Activated CD4-positive, alpha-beta T cell treated with anti-CD3 and anti-CD28 coated beads, Interleukin-2, amount 50 U/mL, for 4 hours (primary cell): ENCODE data around the gene OFD1.

Experiments
- DNase-seq, 2 experiments: peaks; one replicate each; pipeline ENCODE4 v3.0.0-alpha.2; 2020

The OFD1 gene

GRCh38 chrX:13734278-13735172 is at the start of gene OFD1, which contains the start of gene TRAPPC2:
TSS of gene OFD1 (plus strand) at chrX:13734748. CDS start at chrX:13735072, 324 bp downstream.
TSS of gene TRAPPC2 (minus strand) at chrX:13734620. CDS start at chrX:13719963, 14,657 bp downstream.
- DNase-seq = peak; percentile 83 to 86

- no peak for DNase-seq
These were observed 49.3 kb upstream of the OFD1 start for GRCh38 chrX:13685126-13685763.

GRCh38 chrX:13687203-13687602 is 47.3 kb upstream of the OFD1 start:
- no peak for DNase-seq

- DNase-seq = no peak
These were observed 46.1 kb upstream of the OFD1 start for GRCh38 chrX:13688384-13688957.

GRCh38 chrX:13688958-13689740 is 45.4 kb upstream of the OFD1 start, which contains the start of gene RAB9A:
TSS of gene RAB9A (plus strand) at chrX:13689128. CDS start at chrX:13708747, 19,619 bp downstream.
- DNase-seq = peak; percentile 67 to 68

GRCh38 chrX:13689741-13690211 is 44.8 kb upstream of the OFD1 start:
- DNase-seq = no peak

GRCh38 chrX:13690836-13691235 is 43.7 kb upstream of the OFD1 start:
- no peak for DNase-seq

- DNase-seq = no peak
These were observed 42.6 kb upstream of the OFD1 start for GRCh38 chrX:13691841-13692371.

GRCh38 chrX:13692771-13693231 is 41.7 kb upstream of the OFD1 start:
- no peak for DNase-seq

- DNase-seq = no peak
These were observed 41.1 kb upstream of the OFD1 start for GRCh38 chrX:13693341-13693961.

- no peak for DNase-seq
These were observed 40.2 kb upstream of the OFD1 start for GRCh38 chrX:13694359-13694758.

GRCh38 chrX:13694983-13695382 is 39.6 kb upstream of the OFD1 start:
- no peak for DNase-seq

GRCh38 chrX:13695601-13696115 is 38.9 kb upstream of the OFD1 start:
- no peak for DNase-seq

GRCh38 chrX:13697455-13697854 is 37.1 kb upstream of the OFD1 start:
- DNase-seq = no peak

GRCh38 chrX:13697976-13698375 is 36.6 kb upstream of the OFD1 start:
- DNase-seq = no peak

GRCh38 chrX:13698432-13698831 is 36.1 kb upstream of the OFD1 start:
- no peak for DNase-seq

- DNase-seq = no peak
These were observed 35.2 kb upstream of the OFD1 start for GRCh38 chrX:13699183-13699826.

- DNase-seq = no peak
These were observed 34.2 kb upstream of the OFD1 start for GRCh38 chrX:13700380-13700779.

GRCh38 chrX:13702111-13702789 is 32.3 kb upstream of the OFD1 start:
- DNase-seq = no peak

- DNase-seq = no peak
These were observed 31.4 kb upstream of the OFD1 start for GRCh38 chrX:13703135-13703534.
